ENCODE results near the gene CXCL9. TPM values are rescaled to one million over a fixed set of nuclear protein-coding genes. Genes with fewer than 3 reads are reported as not detected.

Gene CXCL9
- total RNA-seq, 2 donors from 2014 or later: 1.0 to 2.6 TPM

DNA sequence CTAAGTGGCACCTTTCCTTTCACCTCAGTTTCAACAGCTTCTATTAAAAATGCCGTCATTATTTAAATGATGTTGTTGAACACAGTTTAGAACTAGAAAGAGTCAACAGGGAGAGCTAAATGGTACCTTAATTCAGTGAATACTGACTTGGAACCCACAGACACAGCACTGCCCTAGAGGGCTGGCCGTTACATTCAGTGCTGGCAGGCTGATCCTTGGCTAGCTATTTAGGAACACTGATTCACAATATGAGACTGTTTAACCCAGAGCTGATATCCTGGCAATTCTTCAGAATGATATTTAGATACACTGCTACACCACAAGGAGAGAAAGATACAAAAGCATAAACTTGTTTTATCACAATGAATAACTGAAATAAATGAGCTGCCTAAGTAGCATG is 53.8 kb downstream of the CXCL9 start:
- no peak overlapping the region for H3K27ac ChIP-seq
- peaks cover 74% of the 10 kb centered on the region for H3K36me3 ChIP-seq
- H3K4me1 ChIP-seq: no peaks in the 10 kb centered on the region
- TF ChIP-seq, protein P1, sequence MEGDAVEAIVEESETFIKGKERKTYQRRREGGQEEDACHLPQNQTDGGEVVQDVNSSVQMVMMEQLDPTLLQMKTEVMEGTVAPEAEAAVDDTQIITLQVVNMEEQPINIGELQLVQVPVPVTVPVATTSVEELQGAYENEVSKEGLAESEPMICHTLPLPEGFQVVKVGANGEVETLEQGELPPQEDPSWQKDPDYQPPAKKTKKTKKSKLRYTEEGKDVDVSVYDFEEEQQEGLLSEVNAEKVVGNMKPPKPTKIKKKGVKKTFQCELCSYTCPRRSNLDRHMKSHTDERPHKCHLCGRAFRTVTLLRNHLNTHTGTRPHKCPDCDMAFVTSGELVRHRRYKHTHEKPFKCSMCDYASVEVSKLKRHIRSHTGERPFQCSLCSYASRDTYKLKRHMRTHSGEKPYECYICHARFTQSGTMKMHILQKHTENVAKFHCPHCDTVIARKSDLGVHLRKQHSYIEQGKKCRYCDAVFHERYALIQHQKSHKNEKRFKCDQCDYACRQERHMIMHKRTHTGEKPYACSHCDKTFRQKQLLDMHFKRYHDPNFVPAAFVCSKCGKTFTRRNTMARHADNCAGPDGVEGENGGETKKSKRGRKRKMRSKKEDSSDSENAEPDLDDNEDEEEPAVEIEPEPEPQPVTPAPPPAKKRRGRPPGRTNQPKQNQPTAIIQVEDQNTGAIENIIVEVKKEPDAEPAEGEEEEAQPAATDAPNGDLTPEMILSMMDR (IDR thresholded peaks at IDR 0.05): no peak
- no peaks in the 10 kb centered on the region for H3K27me3 ChIP-seq
- H3K9me3 ChIP-seq: no peaks in the 10 kb centered on the region
- H3K4me3 ChIP-seq: no peak overlapping the region
- DNase-seq (ENCODE audit: low spot score): no peak

Other genes starting within 250 kb of the CXCL9 start
- gene PPEF2, start 105.1 kb downstream of the CXCL9 start, total RNA-seq: not detected
- 10 to 100 TPM; 39.5 to 54.6 TPM for gene NAAA, start 66.5 kb downstream of the CXCL9 start, total RNA-seq
- gene SDAD1, start 16.6 kb downstream of the CXCL9 start, total RNA-seq: 10 to 100 TPM; 22.1 to 22.6 TPM
- under 1 TPM in 1 of 2 donors, not detected in 1; 0.28 TPM for gene CXCL10, start 16.0 kb upstream of the CXCL9 start, total RNA-seq
- not detected for gene CXCL11, start 28.6 kb upstream of the CXCL9 start, total RNA-seq
- gene ART3, start 67.2 kb upstream of the CXCL9 start, total RNA-seq: 100 to 1,000 TPM in 1 of 2 donors, 10 to 100 TPM in 1; 75.6 to 139 TPM
- gene NUP54, start 140.9 kb upstream of the CXCL9 start, total RNA-seq: 10 to 100 TPM; 13.7 to 14.9 TPM
- 100 to 1,000 TPM in 1 of 2 donors, 10 to 100 TPM in 1; 86.4 to 103 TPM for gene SCARB2, start 206.3 kb upstream of the CXCL9 start, total RNA-seq
- gene FAM47E, start 244.2 kb upstream of the CXCL9 start, total RNA-seq: 1 to 10 TPM; 1.0 to 2.2 TPM